ENCODE data around the gene DNAJC7. TPM values are rescaled to one million over a fixed set of nuclear protein-coding genes. Genes with fewer than 3 reads are reported as not detected.

DNAJC7 gene
- total and polyA plus RNA-seq, 9 of the 15 experiments (the other 6 are each of a cell fraction or from before 2014, with no cell fraction given): 85.8 to 262 (median 157) TPM

- TF ChIP-seq, protein P1, sequence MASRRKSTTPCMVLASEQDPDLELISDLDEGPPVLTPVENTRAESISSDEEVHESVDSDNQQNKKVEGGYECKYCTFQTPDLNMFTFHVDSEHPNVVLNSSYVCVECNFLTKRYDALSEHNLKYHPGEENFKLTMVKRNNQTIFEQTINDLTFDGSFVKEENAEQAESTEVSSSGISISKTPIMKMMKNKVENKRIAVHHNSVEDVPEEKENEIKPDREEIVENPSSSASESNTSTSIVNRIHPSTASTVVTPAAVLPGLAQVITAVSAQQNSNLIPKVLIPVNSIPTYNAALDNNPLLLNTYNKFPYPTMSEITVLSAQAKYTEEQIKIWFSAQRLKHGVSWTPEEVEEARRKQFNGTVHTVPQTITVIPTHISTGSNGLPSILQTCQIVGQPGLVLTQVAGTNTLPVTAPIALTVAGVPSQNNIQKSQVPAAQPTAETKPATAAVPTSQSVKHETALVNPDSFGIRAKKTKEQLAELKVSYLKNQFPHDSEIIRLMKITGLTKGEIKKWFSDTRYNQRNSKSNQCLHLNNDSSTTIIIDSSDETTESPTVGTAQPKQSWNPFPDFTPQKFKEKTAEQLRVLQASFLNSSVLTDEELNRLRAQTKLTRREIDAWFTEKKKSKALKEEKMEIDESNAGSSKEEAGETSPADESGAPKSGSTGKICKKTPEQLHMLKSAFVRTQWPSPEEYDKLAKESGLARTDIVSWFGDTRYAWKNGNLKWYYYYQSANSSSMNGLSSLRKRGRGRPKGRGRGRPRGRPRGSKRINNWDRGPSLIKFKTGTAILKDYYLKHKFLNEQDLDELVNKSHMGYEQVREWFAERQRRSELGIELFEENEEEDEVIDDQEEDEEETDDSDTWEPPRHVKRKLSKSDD (conservative IDR thresholded peaks at IDR 0.05; ENCODE audit: low read length): no peak
- peak; percentile 34; the same call in 1 of the 2 replicates for TF ChIP-seq SMARCA4 (IDR thresholded peaks at IDR 0.05)
- TF ChIP-seq PHF8 (IDR thresholded peaks at IDR 0.05; ENCODE audit: borderline replicate concordance, low read length): no peak
- TF ChIP-seq, protein P2, sequence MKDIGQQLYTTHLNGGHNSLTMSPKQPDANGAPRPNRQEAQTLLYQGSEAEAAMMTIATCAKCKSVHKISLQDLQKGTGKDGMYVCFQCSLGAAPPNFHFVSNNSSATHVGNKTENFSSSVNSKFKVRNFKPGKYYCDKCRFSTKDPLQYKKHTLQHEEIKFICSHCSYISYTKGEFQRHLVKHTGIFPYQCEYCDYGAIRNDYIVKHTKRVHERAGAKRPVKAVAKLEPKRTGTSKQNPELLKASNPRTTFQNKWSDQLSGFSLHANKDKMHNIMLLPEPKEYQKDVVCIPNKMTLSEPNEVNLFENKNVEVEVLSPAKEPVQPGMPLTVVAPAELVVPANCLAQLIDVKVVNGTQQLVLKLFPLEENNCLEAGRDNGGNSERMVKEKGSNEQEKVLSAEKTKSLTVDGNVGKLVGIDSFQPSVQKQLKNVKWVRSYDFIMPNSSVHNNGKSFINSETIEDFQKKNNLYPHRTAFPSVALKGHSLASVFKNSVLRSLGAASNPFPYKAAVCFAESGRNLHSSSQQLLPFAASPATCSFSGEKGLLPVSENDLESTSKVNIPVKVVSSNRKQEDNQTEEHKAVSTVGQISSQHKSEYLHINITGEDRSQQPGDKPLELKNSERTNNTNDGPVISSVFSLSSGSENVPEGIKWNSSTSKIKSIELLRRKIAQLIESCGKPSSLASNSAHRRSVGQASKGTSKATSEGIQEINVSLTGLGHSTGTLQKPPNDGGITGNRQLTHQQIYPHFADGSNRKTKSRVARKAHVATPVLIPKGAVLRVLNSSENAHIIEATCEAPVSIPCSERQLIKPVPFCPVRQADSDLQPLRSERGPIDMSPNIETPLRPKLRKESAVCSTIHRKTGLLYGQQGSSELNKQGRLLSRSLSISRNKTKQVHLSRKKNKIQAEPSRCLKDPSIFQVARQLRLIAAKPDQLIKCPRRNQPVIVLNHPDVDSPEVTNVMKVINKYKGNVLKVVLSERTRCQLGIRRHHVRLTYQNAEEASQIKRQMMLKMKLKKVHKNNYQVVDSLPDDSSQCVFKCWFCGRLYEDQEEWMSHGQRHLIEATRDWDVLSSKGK (CRISPR knock-in tag; IDR thresholded peaks at IDR 0.05): no peak
- TF ChIP-seq ZNF551 (CRISPR knock-in tag; IDR thresholded peaks at IDR 0.05): no peak
- TF ChIP-seq USF1 (CRISPR knock-in tag; IDR thresholded peaks at IDR 0.05): no peak
- TF ChIP-seq, protein P3, sequence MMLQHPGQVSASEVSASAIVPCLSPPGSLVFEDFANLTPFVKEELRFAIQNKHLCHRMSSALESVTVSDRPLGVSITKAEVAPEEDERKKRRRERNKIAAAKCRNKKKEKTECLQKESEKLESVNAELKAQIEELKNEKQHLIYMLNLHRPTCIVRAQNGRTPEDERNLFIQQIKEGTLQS (IDR thresholded peaks at IDR 0.05): no peak
- TF ChIP-seq, protein P3 (CRISPR knock-in tag; conservative IDR thresholded peaks at IDR 0.05): 0 out of 2 replicates have a peak, but pooled peaks have one; percentile 27
- TF ChIP-seq, protein P4, sequence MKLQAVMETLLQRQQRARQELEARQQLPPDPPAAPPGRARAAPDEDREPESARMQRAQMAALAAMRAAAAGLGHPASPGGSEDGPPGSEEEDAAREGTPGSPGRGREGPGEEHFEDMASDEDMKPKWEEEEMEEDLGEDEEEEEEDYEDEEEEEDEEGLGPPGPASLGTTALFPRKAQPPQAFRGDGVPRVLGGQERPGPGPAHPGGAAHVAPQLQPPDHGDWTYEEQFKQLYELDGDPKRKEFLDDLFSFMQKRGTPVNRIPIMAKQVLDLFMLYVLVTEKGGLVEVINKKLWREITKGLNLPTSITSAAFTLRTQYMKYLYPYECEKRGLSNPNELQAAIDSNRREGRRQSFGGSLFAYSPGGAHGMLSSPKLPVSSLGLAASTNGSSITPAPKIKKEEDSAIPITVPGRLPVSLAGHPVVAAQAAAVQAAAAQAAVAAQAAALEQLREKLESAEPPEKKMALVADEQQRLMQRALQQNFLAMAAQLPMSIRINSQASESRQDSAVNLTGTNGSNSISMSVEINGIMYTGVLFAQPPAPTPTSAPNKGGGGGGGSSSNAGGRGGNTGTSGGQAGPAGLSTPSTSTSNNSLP (IDR thresholded peaks at IDR 0.05; ENCODE audit: borderline replicate concordance, low read depth, low read length): no peak
- TF ChIP-seq ZNF449 (CRISPR knock-in tag; IDR thresholded peaks at IDR 0.05): no peak
- TF ChIP-seq CREB3 (tag; conservative IDR thresholded peaks at IDR 0.05; ENCODE audit: low read depth): no peak
- no peak for TF ChIP-seq ZNF143 (CRISPR knock-in tag; IDR thresholded peaks at IDR 0.05)
- TF ChIP-seq SPI1 (IDR thresholded peaks at IDR 0.05; ENCODE audit: borderline replicate concordance, low read depth, low read length): peak; percentile 69; the same call in 1 of the 2 replicates
- TF ChIP-seq GTF2E2 (tag; IDR thresholded peaks at IDR 0.05): no peak
These were observed 818 bp downstream of the DNAJC7 start (continued) for GRCh38 chr17:42016411-42016831.
